Keratinocyte (primary cell): Measurements from ENCODE around the gene DEFB114. TPM values are rescaled to one million over a fixed set of nuclear protein-coding genes. Genes with fewer than 3 reads are reported as not detected.
A peak's percentile ranks its signal among the peaks of the same experiment; 100 is the strongest.

Experiments used
- DNase-seq: peaks from one replicate; pipeline ENCODE4 v3.0.0-alpha.2; 2011; ENCODE audit warnings: low read depth, missing footprints, low spot score
- FAIRE-seq: peaks from 2 replicates; lab custom pipeline; 2011; peaks lifted over from hg19 to GRCh38; lab: Jason Lieb, UNC
- H2AFZ ChIP-seq: 2 replicates; pipeline ENCODE4 v1.6.0; 2012; ENCODE audit warnings: low read length, control low read depth, inconsistent platforms; ENCODE audit not compliant: control insufficient read depth
- H3K27ac ChIP-seq: 2 replicates; pipeline ENCODE4 v1.5.1; 2011; ENCODE audit warnings: low read length; ENCODE audit not compliant: control insufficient read depth, insufficient read depth
- H3K27me3 ChIP-seq: 3 replicates; pipeline ENCODE4 v1.6.0; 2011; ENCODE audit warnings: low read length; ENCODE audit not compliant: control insufficient read depth, insufficient read depth; ENCODE audit errors: extremely low read depth
- H3K36me3 ChIP-seq, 2 experiments: 2 replicates in 1 of 2; 3 replicates in 1 of 2; pipeline ENCODE4 v1.5.1; 2011; ENCODE audit warnings: low read length in 2 of 2, mild to moderate bottlenecking in 1 of 2; ENCODE audit not compliant: control insufficient read depth in 2 of 2, insufficient read depth in 2 of 2; ENCODE audit errors: extremely low read depth in 1 of 2
- H3K4me1 ChIP-seq: 3 replicates; pipeline ENCODE4 v1.5.1; 2011; ENCODE audit warnings: low read length; ENCODE audit not compliant: control insufficient read depth, insufficient read depth; ENCODE audit errors: extremely low read depth
- H3K4me2 ChIP-seq: 3 replicates; pipeline ENCODE4 v1.6.0; 2011; ENCODE audit warnings: low read depth, low read length; ENCODE audit not compliant: control insufficient read depth, insufficient read depth; ENCODE audit errors: extremely low read depth
- H3K4me3 ChIP-seq, 3 experiments: fragments of 200-600 bp in 1 of 3; sonication (generic) in 1 of 3; 2 replicates in 2 of 3; 3 replicates in 1 of 3; pipeline ENCODE4 v1.5.1; 2011 to 2016; ENCODE audit warnings: low read length in 3 of 3, mild to moderate bottlenecking in 3 of 3, control low read depth in 2 of 3, inconsistent platforms in 1 of 3, low read depth in 1 of 3, mixed read lengths in 1 of 3, mixed run types in 1 of 3, moderate library complexity in 1 of 3; ENCODE audit not compliant: control insufficient read depth in 2 of 3, insufficient read depth in 2 of 3; ENCODE audit errors: extremely low read depth in 1 of 3
- H3K79me2 ChIP-seq: 2 replicates; pipeline ENCODE4 v1.6.0; 2012; ENCODE audit warnings: low read length; ENCODE audit not compliant: control insufficient read depth, insufficient read depth
- H3K9ac ChIP-seq: 3 replicates; pipeline ENCODE4 v1.6.0; 2011; ENCODE audit warnings: low read length; ENCODE audit not compliant: control insufficient read depth, insufficient read depth; ENCODE audit errors: extremely low read depth
- H3K9me1 ChIP-seq: 3 replicates; pipeline ENCODE4 v1.6.0; 2011; ENCODE audit warnings: low read length; ENCODE audit not compliant: control insufficient read depth, insufficient read depth; ENCODE audit errors: extremely low read depth
- H3K9me3 ChIP-seq: 2 replicates; pipeline ENCODE4 v1.5.1; 2012; ENCODE audit warnings: low read depth, low read length; ENCODE audit not compliant: control insufficient read depth
- H4K20me1 ChIP-seq: 3 replicates; pipeline ENCODE4 v1.6.0; 2011; ENCODE audit warnings: low read length; ENCODE audit not compliant: control insufficient read depth, insufficient read depth; ENCODE audit errors: extremely low read depth
- CTCF ChIP-seq, 3 experiments: IDR thresholded peaks in 1 of 3; conservative IDR thresholded peaks in 1 of 3; optimal IDR thresholded peaks in 1 of 3; 2 replicates in 2 of 3; 3 replicates in 1 of 3; pipeline versions ENCODE3 to v1.5.1; 2011; ENCODE audit warnings: low read length in 3 of 3, mild to moderate bottlenecking in 3 of 3, moderate library complexity in 2 of 3, control low read depth in 1 of 3, inconsistent platforms in 1 of 3; ENCODE audit not compliant: insufficient read depth in 2 of 3; ENCODE audit errors: extremely low read depth in 1 of 3
- EZH2 ChIP-seq: IDR thresholded peaks from one replicate; pipeline ENCODE4 v1.6.1; 2012; ENCODE audit warnings: inconsistent platforms, mild to moderate bottlenecking, low read length, moderate library complexity
- dilution Hi-C: fragments of 300-500 bp; cut with MboI; formaldehyde crosslinking; loops from one replicate; pipeline ENCODE4 v1.7.0; 2020; ENCODE audit warnings: low sequenced_read_pairs; ENCODE audit not compliant: extremely low pct_ligation_motif_present
- polyA plus RNA-seq, 5 experiments: library from polyadenylated mRNA; depleted of rRNA in 3 of 5; stranded (reverse) in 3 of 5; stranded (forward) in 1 of 5; unstranded in 1 of 5; fragments of >200 nt; gene quantifications; 1 replicate in 1 of 5; 2 replicates in 3 of 5; 3 replicates in 1 of 5; pipeline versions ENCODE4 v1.2.1 to v1.2.3, GENCODE V29; 2011 to 2012; ENCODE audit warnings: missing spikeins in 2 of 5, low read depth in 1 of 5, low replicate concordance in 1 of 5

The DEFB114 gene
- polyA plus RNA-seq, 1 donor (not counting 4 experiments of a cell fraction or from before 2014, with no cell fraction given): not detected

- TF ChIP-seq EZH2 (no peak), CTCF (optimal IDR thresholded peaks at IDR 0.05 in 1 of 3, IDR thresholded peaks at IDR 0.05 in 1 of 3, conservative IDR thresholded peaks at IDR 0.05 in 1 of 3; ENCODE audit: extremely low read depth in 1 of 3, insufficient read depth in 2 of 3, low read length in 3 of 3) (no peak)
- no peak for FAIRE-seq
- DNase-seq: no peak
Measured at GRCh38 chr6:49939993-49940498, 23.9 kb downstream of the DEFB114 start.

GRCh38 chr6:49937811-49938210 lies 26.2 kb downstream of the DEFB114 start:
- Histone ChIP-seq H3K4me2 (no peak overlapping the region), H3K9me1 (no peaks in the 10 kb centered on the region), H3K9ac (no peak overlapping the region), H3K79me2 (no peaks in the 10 kb centered on the region), H3K9me3 (no peaks in the 10 kb centered on the region), H3K27me3 (no peaks in the 10 kb centered on the region), H3K27ac (no peak overlapping the region), H3K4me1 (no peaks in the 10 kb centered on the region), H3K4me3 (no peak overlapping the region), H4K20me1 (no peaks in the 10 kb centered on the region), H2AFZ (no peak overlapping the region), H3K36me3 (no peaks in the 10 kb centered on the region)
- dilution Hi-C loops: no loop called here
- no peak for FAIRE-seq
- no peak for TF ChIP-seq EZH2
- TF ChIP-seq CTCF (optimal IDR thresholded peaks at IDR 0.05 in 1 of 3, IDR thresholded peaks at IDR 0.05 in 1 of 3, conservative IDR thresholded peaks at IDR 0.05 in 1 of 3; ENCODE audit: extremely low read depth in 1 of 3, insufficient read depth in 2 of 3, low read length in 3 of 3): no peak
- no peak for DNase-seq

More at GRCh38 chr6:49939993-49940498, 23.9 kb downstream of the DEFB114 start:
- Histone ChIP-seq H3K4me1 (no peaks in the 10 kb centered on the region), H3K4me2 (no peak overlapping the region), H3K9me1 (no peaks in the 10 kb centered on the region), H3K27ac (no peak overlapping the region), H2AFZ (peak overlapping the region; percentile 3), H3K9ac (no peak overlapping the region), H4K20me1 (no peaks in the 10 kb centered on the region), H3K4me3 (no peak overlapping the region), H3K27me3 (no peaks in the 10 kb centered on the region), H3K79me2 (no peaks in the 10 kb centered on the region), H3K9me3 (no peaks in the 10 kb centered on the region), H3K36me3 (no peaks in the 10 kb centered on the region)
- dilution Hi-C loops: no loop called here
